ENCODE data around the gene CAPZB.

Gene CAPZB

DNA sequence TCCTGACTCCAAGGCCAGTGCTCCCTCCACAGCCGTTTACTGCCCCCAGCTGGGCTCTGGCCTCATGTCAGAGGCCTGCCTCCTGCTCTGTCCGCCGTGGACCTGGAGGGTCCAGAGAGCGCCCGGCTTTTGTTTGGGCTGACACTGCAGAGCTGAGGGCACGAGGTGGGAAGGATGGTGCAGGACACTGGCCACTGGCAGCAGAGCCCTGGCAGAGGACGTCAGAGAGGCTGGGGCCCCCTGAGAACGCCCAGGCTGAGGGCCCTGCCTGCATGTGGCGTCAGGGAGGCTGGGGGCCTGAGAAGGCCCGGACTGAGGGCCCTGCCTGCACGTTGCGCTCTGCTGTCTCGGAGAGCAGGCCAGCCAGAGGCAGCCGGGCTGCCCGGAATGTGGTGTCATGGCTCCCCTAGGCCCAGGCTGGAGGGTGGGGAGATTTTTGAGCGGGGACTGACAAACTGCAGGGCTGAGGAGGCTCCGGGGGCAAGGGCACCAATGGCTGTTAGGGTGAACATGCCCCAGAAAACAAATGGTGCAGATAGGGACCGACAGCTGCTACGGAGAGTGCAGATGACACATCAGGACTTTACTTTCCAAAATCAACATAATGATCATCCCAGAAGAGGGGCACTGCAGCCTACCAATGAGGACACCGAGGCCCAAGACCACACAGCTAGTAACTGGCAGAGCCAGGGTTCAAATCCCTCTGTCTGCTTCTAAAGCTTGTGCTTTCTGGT lies 141.6 kb downstream of the CAPZB start:
- Histone ChIP-seq H3K9me3 (replicated peaks in 1 of 11) (no peaks in the 10 kb centered on the region), H4K20me1 (peaks cover 6 to 93% (median 54%) of the 10 kb centered on the region in 11 experiments; a peak in 21 of 22 replicates), H3K4me1 (peaks cover 17 to 33% (median 20%) of the 10 kb centered on the region in 10 experiments), H3K27me3 (no peaks in the 10 kb centered on the region), H3K9ac (no peak overlapping the region), H3K36me3 (peaks cover 58 to 82% (median 66%) of the 10 kb centered on the region in 11 experiments), H3K4me2 (no peak overlapping the region), H3K27ac (no peak overlapping the region), H3K4me3 (no peak overlapping the region)
- TF ChIP-seq Cebpa-rat (IDR thresholded peaks at IDR 0.05): no peak

DNA sequence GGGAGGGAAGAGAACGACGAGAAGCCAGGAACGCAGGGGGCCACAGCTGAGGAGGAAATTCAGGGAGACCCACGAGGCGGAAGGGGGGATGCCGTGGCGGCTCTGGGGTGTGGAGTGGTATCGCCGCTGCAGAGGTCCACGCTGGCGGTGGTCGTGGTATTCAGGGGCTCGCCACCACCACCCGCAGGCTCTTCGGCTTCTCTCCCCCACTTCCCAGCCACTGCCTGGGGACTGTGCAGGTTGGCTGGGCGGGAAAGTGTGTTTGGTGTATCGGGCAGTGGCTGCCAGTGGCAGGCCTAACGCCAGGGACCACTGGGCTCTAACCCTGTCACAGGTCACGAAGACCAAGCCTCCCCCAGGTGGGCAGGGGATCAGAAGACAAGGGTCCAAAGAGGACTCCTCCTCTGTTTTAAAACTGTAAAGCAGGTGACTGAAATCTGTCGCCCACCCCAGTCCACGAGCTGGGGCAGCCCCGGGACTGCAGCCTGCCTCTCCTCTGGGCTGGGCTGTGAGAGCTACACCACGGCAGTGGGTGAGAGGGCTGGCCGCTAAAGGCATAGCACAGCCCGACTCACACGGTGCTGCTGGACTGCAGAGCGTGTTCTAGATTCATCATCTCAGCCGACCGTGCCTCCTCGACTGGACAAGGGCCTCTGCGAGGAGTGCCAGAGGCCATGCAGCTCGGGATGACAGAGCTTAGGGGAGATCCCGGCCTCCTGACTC lies 142.3 kb downstream of the CAPZB start:
- peaks cover 4 to 91% (median 47%) of the 10 kb centered on the region in 11 experiments; a peak in 20 of 22 replicates for H4K20me1 ChIP-seq
- H3K4me1 ChIP-seq: peaks cover 14 to 31% (median 17%) of the 10 kb centered on the region in 10 experiments
- TF ChIP-seq Cebpa-rat (IDR thresholded peaks at IDR 0.05): no peak
- H3K36me3 ChIP-seq: peaks cover 59 to 84% (median 72%) of the 10 kb centered on the region in 11 experiments
- H3K27ac ChIP-seq: no peak overlapping the region
- H3K4me2 ChIP-seq: no peak overlapping the region
- H3K9me3 ChIP-seq (replicated peaks in 1 of 11): no peaks in the 10 kb centered on the region
- no peak overlapping the region for H3K9ac ChIP-seq
- H3K4me3 ChIP-seq: no peak overlapping the region
- no peaks in the 10 kb centered on the region for H3K27me3 ChIP-seq

DNA sequence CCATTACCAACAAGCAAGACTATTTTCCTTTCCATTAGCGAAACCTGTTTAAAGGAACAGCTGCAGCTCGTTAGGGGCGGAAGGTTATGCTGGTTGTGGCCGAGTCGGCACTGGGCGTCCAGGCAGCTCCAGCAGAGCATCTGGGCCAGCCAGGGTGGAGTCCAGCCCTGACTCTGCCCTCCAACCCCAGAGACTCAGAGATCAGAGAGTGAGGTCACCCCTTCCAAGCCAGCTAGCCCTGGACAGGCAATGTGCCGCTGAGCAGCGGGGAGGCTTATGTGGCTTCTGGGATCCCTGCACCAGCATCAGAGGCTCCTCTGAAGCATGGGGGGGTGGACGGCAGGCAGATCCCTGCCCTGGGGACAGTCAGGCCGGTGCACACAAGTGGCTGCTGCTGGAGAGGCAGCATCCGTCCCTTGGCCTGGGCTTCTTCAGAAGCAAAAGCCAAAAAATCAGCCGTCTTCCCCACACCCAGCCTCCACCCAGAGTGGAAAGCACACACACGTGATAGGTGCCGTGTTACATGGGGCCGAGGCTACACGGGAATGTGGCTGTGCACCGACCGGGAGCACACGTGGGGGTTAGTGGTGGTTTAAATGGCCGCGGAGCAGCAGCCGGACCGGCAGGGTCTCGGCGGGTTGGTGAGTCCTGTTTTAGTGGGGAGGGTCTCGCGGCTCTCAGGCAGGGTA lies 143.1 kb downstream of the CAPZB start:
- no peak for TF ChIP-seq Cebpa-rat (IDR thresholded peaks at IDR 0.05)
- Histone ChIP-seq H3K36me3 (peaks cover 59 to 88% (median 72%) of the 10 kb centered on the region in 11 experiments), H3K27me3 (no peaks in the 10 kb centered on the region), H3K4me2 (no peak overlapping the region), H3K4me1 (peaks cover 8 to 23% (median 14%) of the 10 kb centered on the region in 10 experiments), H3K27ac (no peak overlapping the region), H3K9ac (no peak overlapping the region), H3K4me3 (no peak overlapping the region), H3K9me3 (replicated peaks in 1 of 11) (no peaks in the 10 kb centered on the region), H4K20me1 (peaks cover 4 to 90% (median 48%) of the 10 kb centered on the region in 11 experiments; a peak in 19 of 22 replicates)

DNA sequence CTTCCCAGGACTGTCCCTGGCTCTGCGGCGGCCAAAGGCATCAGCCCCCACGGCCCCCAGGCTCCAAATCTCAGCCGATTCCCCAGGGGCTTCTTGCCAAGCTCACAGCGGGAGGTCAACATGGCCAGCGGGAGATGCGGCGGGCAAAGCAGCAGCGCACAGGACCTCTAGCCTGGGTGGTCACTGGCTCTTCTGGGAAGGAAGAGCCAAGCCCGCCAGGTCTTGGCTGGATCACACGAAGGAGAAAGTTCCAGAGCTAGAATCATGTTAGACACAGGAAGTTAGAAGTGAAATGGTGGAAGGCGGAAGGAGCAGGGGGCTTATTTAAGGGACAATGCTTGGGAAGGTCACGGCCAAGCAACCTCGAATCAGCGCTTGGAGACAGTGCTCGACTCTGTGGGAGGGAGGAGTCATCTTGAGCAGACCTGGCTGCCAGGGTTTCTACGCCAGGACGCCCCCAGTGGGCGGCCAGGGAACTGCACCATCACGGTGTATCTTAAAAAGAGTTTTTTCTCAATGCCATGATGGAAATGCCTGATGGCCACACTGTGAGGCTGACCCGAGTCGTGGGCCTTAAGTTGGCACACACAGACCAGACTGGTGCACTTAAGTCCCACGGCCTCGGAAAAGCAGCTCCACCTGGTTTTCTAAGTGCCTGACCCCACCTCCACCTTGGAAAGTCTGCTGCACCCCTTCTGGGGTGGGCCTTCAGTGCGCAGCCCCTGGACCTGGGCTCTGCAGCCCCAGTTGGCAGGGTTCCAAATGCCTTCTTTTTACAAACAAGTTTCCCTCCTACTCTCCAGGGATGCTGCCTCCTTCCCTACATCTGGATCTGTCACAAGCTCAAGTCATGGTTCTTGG lies 143.9 kb downstream of the CAPZB start:
- Histone ChIP-seq H3K36me3 (peaks cover 59 to 85% (median 72%) of the 10 kb centered on the region in 11 experiments), H3K27me3 (no peaks in the 10 kb centered on the region), H3K4me3 (no peak overlapping the region), H4K20me1 (peaks cover 4 to 93% (median 50%) of the 10 kb centered on the region in 11 experiments; a peak in 19 of 22 replicates), H3K27ac (no peak overlapping the region), H3K9me3 (replicated peaks in 1 of 11) (no peaks in the 10 kb centered on the region), H3K4me1 (peaks cover 2 to 22% (median 16%) of the 10 kb centered on the region in 10 experiments; a peak in 17 of 20 replicates), H3K4me2 (no peak overlapping the region), H3K9ac (no peak overlapping the region)
- no peak for TF ChIP-seq Cebpa-rat (IDR thresholded peaks at IDR 0.05)

DNA sequence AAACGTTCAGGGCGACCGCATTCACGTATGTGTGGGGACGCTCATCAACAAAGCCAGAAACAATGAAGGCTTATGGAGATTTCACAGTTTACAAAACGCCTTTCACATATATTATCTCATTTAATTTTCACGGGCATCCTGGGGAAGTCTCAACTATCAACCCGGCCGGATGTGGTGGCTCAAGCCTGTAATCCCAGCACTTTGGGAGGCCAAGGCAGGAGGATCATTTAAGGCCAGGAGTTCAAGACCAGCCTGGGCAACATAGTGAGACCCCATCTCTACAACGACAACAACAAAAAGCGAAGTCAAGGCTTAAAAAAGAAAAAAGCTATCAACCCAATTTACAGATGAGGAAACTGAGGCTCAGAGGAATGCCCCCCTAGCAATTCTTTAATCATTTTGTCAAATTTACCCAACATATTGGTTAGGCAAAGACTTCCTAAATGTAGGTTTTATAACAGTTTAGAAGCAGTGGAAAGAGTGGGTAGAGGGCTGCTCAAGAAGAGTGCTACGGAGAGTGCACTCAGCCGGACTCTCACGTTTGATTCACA lies 144.9 kb downstream of the CAPZB start:
- Histone ChIP-seq H3K4me2 (no peak overlapping the region), H3K36me3 (peaks cover 54 to 79% (median 67%) of the 10 kb centered on the region in 11 experiments), H3K9me3 (replicated peaks in 1 of 11) (no peaks in the 10 kb centered on the region), H4K20me1 (peaks cover 2 to 96% (median 47%) of the 10 kb centered on the region in 11 experiments; a peak in 19 of 22 replicates), H3K4me1 (peaks cover 0 to 27% (median 15%) of the 10 kb centered on the region in 10 experiments; a peak in 12 of 20 replicates), H3K27me3 (no peaks in the 10 kb centered on the region), H3K27ac (no peak overlapping the region), H3K9ac (no peak overlapping the region), H3K4me3 (no peak overlapping the region)
- no peak for TF ChIP-seq Cebpa-rat (IDR thresholded peaks at IDR 0.05)

DNA sequence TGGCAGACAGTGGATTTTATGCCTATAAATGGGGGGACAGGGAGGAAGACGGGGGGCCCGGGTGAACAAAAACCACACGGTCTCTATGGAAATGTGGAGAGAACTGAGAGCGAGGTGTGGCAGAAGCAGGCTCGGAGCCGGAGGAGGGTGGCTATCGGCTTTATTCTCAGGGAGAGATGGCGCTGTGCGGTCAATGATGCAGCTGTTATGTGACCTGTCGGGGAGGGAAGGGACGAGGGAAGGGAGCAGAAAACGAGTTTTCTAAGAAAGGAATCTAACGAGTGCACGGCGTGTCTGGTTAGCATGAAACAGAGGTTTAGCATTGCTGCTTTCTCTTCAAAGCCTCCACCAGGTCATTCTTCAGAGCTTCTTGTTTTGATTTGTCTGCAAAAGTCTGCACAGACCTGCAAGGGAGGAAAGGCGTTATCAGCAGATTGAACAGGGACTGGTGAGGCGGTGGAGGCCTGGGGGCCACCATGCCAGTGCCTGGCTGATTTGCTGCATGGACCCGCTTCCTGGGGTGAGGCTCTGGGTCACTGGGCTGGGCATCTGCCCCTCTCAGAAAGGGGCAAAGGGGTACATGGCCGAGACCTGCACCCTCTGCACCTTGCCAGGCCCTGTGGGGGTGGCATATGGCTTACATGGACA lies 146.0 kb downstream of the CAPZB start:
- Histone ChIP-seq H4K20me1 (peaks cover 0 to 96% (median 36%) of the 10 kb centered on the region in 11 experiments; a peak in 18 of 22 replicates), H3K9ac (no peak overlapping the region), H3K4me3 (no peak overlapping the region), H3K9me3 (replicated peaks in 1 of 11) (no peaks in the 10 kb centered on the region), H3K27ac (no peak overlapping the region), H3K36me3 (peaks cover 44 to 68% (median 56%) of the 10 kb centered on the region in 11 experiments), H3K4me1 (peaks cover 0 to 27% (median 15%) of the 10 kb centered on the region in 10 experiments; a peak in 10 of 20 replicates), H3K27me3 (no peaks in the 10 kb centered on the region), H3K4me2 (no peak overlapping the region)
- no peak for TF ChIP-seq Cebpa-rat (IDR thresholded peaks at IDR 0.05)

DNA sequence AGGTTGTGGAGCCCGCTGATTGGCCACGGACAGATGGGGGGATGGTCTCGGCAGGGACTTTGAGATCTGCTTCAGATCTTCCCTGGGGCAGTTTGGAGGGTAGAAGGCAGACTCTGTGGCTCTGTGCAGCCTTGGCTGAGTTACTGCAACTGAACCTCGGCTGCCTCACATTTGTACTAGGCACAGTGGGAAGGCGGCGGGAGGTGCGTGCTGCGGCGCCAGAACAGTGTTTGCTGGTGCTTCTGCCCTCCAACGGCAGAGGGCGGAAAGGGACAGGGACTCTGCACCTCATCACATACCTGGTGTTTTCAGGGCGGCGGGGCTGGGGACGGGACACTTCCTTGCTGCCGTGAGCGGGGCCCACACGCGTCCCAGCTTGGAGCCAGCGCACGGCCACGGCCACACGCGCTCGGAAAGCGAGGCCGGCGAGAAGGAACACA lies 147.0 kb downstream of the CAPZB start:
- Histone ChIP-seq H3K27me3 (no peaks in the 10 kb centered on the region), H3K9ac (no peak overlapping the region), H3K4me2 (no peak overlapping the region; a peak in 1 of 22 replicates), H3K27ac (no peak overlapping the region), H4K20me1 (peaks cover 0 to 93% (median 30%) of the 10 kb centered on the region in 11 experiments; a peak in 15 of 22 replicates), H3K36me3 (peaks cover 35 to 58% (median 46%) of the 10 kb centered on the region in 11 experiments), H3K4me1 (peaks cover 0 to 27% (median 15%) of the 10 kb centered on the region in 10 experiments; a peak in 10 of 20 replicates), H3K4me3 (no peak overlapping the region), H3K9me3 (replicated peaks in 1 of 11) (no peaks in the 10 kb centered on the region)
- TF ChIP-seq Cebpa-rat (IDR thresholded peaks at IDR 0.05): no peak
